ENCODE results near the gene EVA1B.

DNA sequence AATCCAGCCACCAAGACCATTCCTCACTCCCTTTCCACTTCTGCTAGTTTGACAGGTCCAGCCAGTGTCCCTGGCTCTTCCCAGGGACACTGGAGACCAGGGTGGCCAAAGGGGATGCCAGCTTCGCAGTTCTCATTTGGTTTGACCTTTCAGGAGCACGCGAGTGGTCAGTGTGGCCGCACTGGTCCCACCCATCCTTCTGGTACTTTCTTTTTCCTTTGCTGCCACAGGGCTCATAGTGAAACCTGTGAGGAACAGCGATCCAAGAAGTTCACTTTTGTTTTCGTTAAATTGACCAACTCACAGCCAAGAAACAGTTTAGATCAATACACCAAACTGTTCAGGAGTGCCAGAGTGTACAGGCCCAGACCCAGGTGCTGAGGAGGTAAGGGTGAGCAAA, 14.4 kb upstream of the EVA1B start:
- TF ChIP-seq CEBPB (IDR thresholded peaks at IDR 0.05) = no peak
- no peak for TF ChIP-seq JUNB (IDR thresholded peaks at IDR 0.05)
- TF ChIP-seq RCOR1 (IDR thresholded peaks at IDR 0.05; ENCODE audit: low read depth, low read length) = no peak
- TF ChIP-seq EHMT2 (IDR thresholded peaks at IDR 0.05; ENCODE audit: low read depth) = no peak
- no peak for TF ChIP-seq HDAC2 (IDR thresholded peaks at IDR 0.05)
- no peak for TF ChIP-seq HOXA7 (CRISPR knock-in tag; IDR thresholded peaks at IDR 0.05)
- TF ChIP-seq, protein P1, sequence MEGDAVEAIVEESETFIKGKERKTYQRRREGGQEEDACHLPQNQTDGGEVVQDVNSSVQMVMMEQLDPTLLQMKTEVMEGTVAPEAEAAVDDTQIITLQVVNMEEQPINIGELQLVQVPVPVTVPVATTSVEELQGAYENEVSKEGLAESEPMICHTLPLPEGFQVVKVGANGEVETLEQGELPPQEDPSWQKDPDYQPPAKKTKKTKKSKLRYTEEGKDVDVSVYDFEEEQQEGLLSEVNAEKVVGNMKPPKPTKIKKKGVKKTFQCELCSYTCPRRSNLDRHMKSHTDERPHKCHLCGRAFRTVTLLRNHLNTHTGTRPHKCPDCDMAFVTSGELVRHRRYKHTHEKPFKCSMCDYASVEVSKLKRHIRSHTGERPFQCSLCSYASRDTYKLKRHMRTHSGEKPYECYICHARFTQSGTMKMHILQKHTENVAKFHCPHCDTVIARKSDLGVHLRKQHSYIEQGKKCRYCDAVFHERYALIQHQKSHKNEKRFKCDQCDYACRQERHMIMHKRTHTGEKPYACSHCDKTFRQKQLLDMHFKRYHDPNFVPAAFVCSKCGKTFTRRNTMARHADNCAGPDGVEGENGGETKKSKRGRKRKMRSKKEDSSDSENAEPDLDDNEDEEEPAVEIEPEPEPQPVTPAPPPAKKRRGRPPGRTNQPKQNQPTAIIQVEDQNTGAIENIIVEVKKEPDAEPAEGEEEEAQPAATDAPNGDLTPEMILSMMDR (IDR thresholded peaks at IDR 0.05) = no peak
- TF ChIP-seq MAFK (IDR thresholded peaks at IDR 0.05; ENCODE audit: partially characterized antibody) = no peak
- TF ChIP-seq CHD2 (IDR thresholded peaks at IDR 0.05; ENCODE audit: low read length, partially characterized antibody) = no peak
